NCI-H524 (cell line): Measurements from ENCODE around the gene PTF1A.

Experiments
- DNase-seq, 2 experiments: peaks; one replicate each; lab custom pipeline; 2025; lab: John Stamatoyannopoulos, UW

The PTF1A gene

DNA sequence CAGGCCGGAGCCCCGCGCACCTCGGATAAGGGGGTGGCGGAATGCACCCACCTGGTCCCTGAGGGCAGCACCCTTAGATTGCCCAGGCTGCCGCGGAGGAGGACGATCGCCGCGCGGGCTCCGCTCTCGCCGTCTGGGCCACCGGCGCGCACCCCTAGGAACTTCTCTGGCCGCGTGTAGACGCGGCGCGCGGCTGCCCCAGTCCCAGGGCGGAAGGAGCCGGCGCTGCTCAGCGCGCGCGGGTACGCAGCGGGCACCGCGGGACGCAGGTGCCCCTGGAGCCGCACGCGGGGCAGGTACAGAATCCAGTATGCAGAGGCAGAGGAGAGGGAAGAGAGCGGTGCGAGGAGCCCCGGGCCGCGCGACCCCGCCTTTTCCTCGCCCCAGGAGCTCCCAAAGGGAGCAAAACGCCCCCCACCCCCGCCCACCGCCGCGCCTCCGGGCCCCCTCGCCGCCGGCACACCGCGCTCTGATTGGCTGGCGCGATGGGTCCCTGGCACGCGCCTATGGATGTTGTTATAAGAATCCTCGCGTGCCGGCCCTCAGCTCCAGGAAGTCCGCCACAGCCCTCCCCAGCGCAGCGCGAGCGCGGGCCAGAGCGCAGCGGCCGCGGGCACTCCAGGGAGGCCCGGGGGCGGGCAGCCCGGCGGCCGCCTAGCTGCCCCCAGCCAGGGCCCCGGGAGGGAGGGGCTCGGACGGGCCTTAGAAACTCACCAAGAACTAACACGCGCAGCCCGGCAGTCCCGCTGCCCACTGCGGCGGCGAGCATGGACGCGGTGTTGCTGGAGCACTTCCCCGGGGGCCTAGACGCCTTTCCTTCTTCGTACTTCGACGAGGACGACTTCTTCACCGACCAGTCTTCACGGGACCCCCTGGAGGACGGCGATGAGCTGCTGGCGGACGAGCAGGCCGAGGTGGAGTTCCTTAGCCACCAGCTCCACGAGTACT is at the start of gene PTF1A:
PTF1A (plus strand) TSS at position 549 of the 948 bp plus-strand sequence; CDS start at position 768, 219 bp downstream.
- no peak for DNase-seq

- no peak for DNase-seq
These were observed 45.9 kb upstream of the PTF1A start for GRCh38 chr10:23146258-23146657.

GRCh38 chr10:23147035-23147434 is 45.1 kb upstream of the PTF1A start:
- DNase-seq, result no peak

DNA sequence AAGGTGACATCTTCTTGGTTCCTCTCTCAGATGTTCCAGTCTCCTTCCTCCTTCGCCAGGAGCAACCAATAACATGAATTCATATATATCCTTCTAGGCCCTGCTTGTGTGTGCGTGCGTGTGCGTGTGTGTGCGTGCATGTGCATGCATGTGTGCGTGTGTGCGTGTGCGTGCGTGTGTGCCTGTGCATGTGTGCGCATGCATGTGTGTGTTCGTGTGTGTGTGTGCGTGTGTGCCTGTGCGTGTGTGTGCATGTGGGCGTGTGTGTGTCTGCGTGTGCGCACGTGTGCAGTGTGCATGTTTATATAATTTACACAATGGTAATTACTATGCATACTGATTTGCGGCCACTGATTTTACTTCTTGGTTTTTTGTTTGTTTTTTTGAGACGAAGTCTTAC is 43.9 kb upstream of the PTF1A start:
- DNase-seq, result no peak

DNA sequence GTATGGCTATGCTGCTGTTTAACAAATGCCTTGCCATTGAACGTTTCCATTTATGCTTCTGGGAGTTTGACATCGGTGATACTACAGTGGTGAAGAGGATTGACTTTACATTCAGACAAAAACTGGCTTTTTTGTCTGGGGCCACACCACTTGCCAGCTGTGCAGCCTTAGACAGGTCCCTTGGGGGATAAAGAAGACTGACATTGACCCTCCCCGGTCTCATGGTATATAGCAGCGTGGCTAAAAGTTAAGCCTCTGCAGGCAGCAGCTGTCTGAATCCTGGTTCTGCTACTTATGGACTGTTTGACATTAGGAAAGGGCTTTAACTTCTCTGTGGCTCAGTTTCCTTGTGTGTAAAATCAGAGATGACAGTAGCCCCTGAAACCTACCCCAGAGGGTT is 42.0 kb upstream of the PTF1A start:
- peak in 1 of 2 experiments; percentile 66 for DNase-seq

- DNase-seq, result no peak
These were observed 41.5 kb upstream of the PTF1A start for GRCh38 chr10:23150610-23151009.

DNA sequence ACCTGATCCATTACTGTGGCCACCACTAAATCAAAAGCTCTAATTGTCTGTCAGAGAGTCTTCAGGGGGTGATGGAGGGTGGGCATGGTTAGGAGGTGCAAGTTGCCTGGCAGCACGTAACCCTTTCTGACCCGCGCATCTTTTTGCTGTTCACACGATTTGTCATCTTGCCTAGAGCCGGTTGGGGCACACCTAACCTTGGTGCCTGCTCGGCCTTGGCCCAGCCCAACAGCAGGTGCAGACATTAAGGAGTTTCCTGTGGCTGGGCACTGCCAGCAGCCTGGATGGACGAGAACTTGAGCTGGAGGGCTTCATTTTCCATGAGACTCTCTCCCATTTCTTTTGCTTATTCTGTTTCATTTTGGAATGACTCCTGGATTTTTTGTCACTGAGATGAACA is 41.0 kb upstream of the PTF1A start:
- no peak for DNase-seq

- DNase-seq, result no peak
These were observed 36.9 kb upstream of the PTF1A start for GRCh38 chr10:23155169-23155568.

GRCh38 chr10:23156447-23157150 is 35.5 kb upstream of the PTF1A start:
- no peak for DNase-seq

- peak in 1 of 2 experiments; percentile 14 for DNase-seq
These were observed 34.9 kb upstream of the PTF1A start for GRCh38 chr10:23157239-23157681.

DNA sequence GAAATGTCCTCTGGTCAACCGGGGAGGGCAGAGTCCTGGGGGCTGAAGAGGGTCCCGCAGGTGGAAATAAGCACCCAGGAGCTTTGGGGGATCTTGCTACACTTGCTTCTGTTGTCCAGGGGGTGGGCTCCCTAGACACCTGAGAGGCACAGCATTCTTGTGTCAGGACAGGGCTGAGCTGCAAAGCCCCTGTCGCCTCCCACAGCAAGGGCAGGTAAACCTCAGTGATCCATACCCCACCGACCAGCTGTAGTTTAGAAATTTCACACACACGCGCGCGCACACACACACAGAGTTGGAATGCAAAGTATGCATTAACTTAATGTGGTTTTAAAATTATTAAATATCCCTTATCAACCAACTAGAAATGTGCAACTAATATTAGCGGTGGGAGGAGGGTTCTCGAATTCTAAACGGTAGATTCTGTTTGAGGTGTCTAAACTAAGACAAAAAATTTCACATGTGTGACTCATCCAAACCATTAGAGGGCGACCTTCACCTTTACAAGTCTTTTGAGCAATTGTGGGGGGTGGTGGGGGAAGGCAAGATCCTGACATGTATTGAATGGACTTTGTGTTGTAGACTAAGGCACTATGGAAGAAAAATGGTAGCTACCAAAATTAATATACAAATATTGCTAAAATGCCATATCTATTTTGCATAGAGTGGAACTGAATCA is 34.3 kb upstream of the PTF1A start:
- DNase-seq, result peak; percentile 19 to 58

- DNase-seq, result peak; percentile 9 to 49
These were observed 33.7 kb upstream of the PTF1A start for GRCh38 chr10:23158370-23158769.

DNA sequence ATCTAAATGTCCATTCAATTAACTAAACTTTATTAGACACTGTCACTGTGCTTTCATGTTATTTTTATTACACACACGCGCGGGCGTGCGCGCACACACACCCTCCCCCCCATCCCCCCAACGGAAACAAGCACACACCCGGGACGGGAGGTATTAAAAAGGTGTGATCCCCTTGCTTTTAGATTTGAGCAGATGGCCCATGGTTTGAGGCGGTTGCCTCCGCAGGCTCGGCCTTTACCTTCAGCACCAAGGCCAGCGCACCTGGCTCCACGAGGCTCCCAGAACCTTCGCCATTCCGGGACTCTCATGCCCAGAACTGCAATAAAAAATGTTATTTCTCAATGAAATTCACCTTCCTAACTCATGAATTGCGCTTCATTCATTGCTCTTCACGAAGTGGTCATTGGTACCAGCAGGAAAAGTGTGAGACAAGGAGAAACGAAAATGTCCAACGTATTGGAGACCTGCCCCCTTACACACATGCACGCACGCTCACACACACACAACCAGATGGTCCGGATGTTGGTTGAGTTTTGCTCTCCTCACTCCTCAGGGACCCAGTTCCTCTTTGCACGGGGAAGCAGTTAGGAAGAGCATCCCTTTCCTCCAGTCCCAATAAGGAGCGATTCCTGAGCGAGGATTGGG is 20.8 kb upstream of the PTF1A start:
- no peak for DNase-seq

DNA sequence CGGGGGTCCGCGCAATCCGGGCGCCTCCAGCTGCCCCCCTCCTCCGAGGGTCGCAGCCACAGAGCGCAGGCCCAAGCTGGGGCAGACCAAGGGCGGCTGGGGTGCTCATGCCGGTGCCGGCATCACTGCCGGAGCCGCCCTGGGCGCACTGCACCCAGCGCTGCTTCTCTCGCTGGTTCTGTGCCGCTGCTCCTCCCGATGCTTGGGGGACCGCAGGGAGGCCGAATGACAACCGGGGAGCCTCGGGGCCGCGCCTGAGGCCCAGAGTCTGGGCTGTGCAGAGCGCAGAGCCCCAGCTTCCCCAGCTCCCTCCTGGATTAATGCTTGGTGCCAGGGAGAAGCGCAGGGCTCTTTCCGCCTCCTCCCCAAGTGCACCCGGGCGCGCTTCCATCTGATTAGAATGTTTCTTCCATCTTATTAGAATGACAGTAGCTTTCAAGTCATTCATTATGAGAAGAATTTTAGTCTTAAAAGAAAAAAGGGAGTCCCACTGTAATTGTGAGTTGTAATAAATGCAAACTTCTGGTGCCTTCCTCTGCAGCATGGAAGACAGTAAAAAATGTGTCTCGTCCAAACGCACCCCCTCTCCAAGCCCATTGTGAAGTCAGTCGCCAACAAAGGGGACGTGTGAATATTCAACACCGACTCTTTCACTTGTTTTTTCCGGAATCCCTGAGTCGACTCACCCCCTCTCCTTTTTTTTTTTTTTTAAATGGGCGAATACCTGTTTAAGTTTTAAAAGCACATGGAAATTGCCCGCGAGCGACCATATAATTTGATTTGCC is 19.5 kb upstream of the PTF1A start:
- DNase-seq, result no peak

- peak in 1 of 2 experiments; percentile 27 for DNase-seq
These were observed 18.7 kb upstream of the PTF1A start for GRCh38 chr10:23173214-23174073.

DNA sequence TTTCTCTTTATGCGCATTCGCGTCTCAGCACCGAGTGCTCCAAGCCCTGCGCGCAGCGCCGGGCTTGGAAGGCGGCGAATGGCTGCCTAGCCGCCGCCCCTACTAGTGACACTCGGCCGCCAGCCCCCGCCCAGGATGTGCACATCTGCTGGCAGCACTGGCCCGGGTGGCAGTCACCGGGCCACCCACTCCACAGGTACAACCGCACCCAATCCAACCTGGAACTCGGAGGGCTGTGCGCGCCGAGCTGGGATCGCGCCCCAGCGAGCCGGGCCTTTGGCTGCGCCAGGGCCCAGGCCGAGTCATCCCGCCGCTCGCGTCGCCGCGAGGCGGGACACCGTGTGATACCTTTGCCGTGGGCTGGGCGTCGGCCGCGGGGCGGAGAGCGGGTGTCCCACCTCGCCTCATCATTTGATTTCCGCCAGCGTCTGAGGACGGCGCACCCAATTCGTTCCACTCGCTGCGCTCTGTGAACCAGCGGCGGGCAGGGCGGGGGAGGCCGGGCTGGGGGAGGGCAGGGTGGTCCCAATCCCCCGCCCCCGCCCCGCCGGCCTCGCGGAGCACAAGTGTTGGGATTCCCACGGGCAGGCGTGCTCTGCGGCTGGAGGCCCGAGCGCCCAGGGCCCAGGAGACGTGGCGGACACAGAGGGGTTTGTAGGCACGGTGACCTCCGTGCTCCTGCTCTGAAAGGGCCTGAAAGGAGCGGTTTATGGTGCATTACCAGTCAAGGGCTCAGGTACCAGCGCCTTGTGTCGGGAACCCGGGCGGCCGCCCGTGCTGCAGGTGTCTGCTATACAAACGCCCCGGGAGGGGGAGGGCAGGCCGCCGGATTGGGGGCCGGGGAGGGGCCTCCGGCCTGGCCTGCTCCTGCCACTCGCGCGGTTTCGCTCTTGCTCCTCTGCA is 17.8 kb upstream of the PTF1A start:
- no peak for DNase-seq

DNA sequence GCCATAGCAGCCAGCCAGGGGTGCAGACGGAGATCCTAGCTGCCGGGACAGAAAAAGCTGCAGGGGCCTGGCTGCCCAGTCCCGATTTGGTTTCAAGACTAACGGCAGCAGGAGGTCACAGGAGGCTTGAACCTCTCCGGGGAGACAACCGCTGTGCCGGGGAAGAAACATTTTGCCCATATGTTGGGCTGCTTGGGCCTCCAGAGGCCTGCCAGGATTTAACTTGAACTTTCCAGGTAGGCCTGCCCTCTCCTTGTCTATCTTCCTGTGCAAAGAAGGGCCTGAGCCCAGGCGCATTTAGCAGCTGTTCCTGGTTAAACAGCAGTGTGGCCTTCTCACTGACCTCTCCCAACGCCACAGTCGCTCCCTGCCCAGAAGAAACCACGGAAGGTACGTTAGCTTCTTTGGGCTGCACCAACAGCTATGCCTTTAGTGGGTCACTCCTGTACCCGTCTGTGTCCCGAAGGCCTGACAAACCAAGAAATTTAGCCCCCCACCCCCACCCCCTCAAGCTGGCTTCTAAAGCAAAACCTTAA is 17.1 kb upstream of the PTF1A start:
- DNase-seq, result no peak

DNA sequence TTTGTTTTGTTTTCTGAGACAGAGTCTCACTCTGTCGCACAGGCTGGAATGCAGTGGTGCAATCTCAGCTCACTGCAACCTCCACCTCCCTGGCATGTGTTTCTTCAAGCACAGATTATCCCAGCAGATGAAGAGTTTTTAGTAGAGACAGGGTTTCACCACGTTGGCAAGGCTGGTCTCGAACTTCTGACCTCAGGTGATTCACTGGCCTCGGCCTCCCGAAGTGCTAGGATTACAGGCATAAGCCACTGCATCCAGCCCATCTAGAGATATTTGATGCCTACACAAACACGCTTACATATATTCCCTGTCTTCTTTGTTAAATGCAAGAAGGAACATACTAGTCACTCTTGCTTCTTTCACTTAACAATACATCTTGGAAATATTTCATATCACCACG is 5.9 kb upstream of the PTF1A start:
- DNase-seq, result no peak

- DNase-seq, result no peak
These were observed 5.4 kb upstream of the PTF1A start for GRCh38 chr10:23186697-23187096.
